SK-N-SH treated with all-trans-retinoic acid at 6 μM for 48 hours (cell line): Measurements from ENCODE around the gene ARRB1.

Experiments used
- ARNTL ChIP-seq: fragments of 450-650 bp; formaldehyde crosslinking; IDR thresholded peaks from 2 replicates; pipeline ENCODE4 v1.5.0; 2020; ENCODE audit warnings: low read depth, mild to moderate bottlenecking, moderate library complexity, borderline replicate concordance
- BACH2 ChIP-seq: fragments of 250-450 bp; sonication (Bioruptor Pico); IDR thresholded peaks from 2 replicates; pipeline ENCODE4 v1.9.0; 2021; ENCODE audit warnings: mild to moderate bottlenecking, borderline replicate concordance
- CREB5 ChIP-seq: fragments of 250-450 bp; sonication (Bioruptor Pico); IDR thresholded peaks from 2 replicates; pipeline ENCODE4 v1.5.1; 2020; ENCODE audit warnings: low read depth, mild to moderate bottlenecking, moderate library complexity
- CSDC2 ChIP-seq: fragments of 250-450 bp; sonication (Bioruptor Pico); IDR thresholded peaks from 2 replicates; pipeline ENCODE4 v1.5.0; 2020; ENCODE audit warnings: mild to moderate bottlenecking, moderate library complexity
- OSR1 ChIP-seq: fragments of 250-450 bp; sonication (Bioruptor Pico); IDR thresholded peaks from 2 replicates; pipeline ENCODE4 v1.8.0; 2022; ENCODE audit warnings: moderate library complexity, mild to moderate bottlenecking, inconsistent platforms
- PATZ1 ChIP-seq: fragments of 250-450 bp; sonication (Bioruptor Pico); IDR thresholded peaks from 2 replicates; pipeline ENCODE4 v1.8.0; 2020; ENCODE audit warnings: mild to moderate bottlenecking, moderate library complexity, borderline replicate concordance
- POU6F1 ChIP-seq: fragments of 250-450 bp; sonication (Bioruptor Pico); IDR thresholded peaks from 2 replicates; pipeline ENCODE4 v1.8.0; 2021; ENCODE audit warnings: low read depth, mild to moderate bottlenecking, moderate library complexity, borderline replicate concordance
- RARB ChIP-seq: fragments of 250-450 bp; sonication (Bioruptor Pico); IDR thresholded peaks from 2 replicates; pipeline ENCODE4 v1.8.0; 2021; ENCODE audit warnings: mild to moderate bottlenecking, moderate library complexity
- SNAI2 ChIP-seq: fragments of 250-450 bp; sonication (Bioruptor Pico); IDR thresholded peaks from 2 replicates; pipeline ENCODE4 v1.5.0; 2020; ENCODE audit warnings: mild to moderate bottlenecking, moderate library complexity
- TOX ChIP-seq: fragments of 250-450 bp; sonication (Bioruptor Pico); IDR thresholded peaks from 2 replicates; pipeline ENCODE4 v1.8.0; 2021; ENCODE audit warnings: mild to moderate bottlenecking, moderate library complexity, borderline replicate concordance
- TSHZ2 ChIP-seq: fragments of 250-450 bp; sonication (Bioruptor Pico); IDR thresholded peaks from 2 replicates; pipeline ENCODE4 v1.5.0; 2020; ENCODE audit warnings: mild to moderate bottlenecking, moderate library complexity
- ZFP30 ChIP-seq: fragments of 450-650 bp; formaldehyde crosslinking; IDR thresholded peaks from 2 replicates; pipeline ENCODE4 v1.5.0; 2022; ENCODE audit warnings: mild to moderate bottlenecking, moderate library complexity
- ZNF8 ChIP-seq: fragments of 450-650 bp; formaldehyde crosslinking; IDR thresholded peaks from 2 replicates; pipeline ENCODE4 v1.5.0; 2020; ENCODE audit warnings: mild to moderate bottlenecking, moderate library complexity

DNA sequence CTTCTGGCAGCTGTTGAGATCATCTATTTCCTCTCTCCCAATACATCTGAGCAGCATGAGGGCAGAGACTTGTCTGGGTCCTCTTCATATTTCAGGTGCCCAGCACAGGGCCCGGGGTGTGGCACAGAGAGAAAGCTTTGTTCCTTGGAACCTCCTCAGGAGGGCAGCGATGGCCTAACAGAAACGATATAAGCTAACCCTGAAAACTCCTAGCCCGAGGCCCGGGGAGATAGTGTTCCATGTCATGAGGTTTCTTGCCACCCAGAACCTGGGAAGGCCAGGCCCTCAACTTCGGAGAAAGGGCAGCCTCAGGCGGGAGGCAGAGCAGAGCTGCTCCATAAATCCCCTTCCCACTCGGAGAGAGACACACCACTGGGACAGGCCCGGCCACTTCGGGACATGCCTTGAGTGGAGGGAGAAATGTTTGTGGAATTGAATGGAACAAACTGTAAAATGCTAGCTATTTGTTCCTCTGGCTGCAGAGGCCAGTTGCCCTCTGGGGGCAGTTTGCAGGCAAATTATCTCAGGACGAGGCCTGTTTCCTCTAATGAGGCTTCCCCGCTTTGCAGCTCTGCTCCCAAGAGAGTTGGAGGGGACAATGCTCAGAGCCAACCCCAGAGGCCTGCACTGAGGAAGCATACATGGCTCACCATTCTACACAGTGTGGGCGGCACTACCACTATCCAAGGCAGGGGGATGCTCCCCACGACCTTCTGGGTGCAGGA, 11.6 kb downstream of the ARRB1 start:
- TF ChIP-seq RARB: no peak
- TF ChIP-seq OSR1 (CRISPR knock-in tag): no peak
- TF ChIP-seq CREB5 (CRISPR knock-in tag): no peak
- no peak for TF ChIP-seq PATZ1 (CRISPR knock-in tag)
- no peak for TF ChIP-seq POU6F1 (CRISPR knock-in tag)
- TF ChIP-seq TOX (CRISPR knock-in tag): no peak
- TF ChIP-seq BACH2 (CRISPR knock-in tag): no peak
- no peak for TF ChIP-seq CSDC2 (CRISPR knock-in tag)
- TF ChIP-seq ZFP30 (CRISPR knock-in tag): no peak
- no peak for TF ChIP-seq ARNTL (CRISPR knock-in tag)
- no peak for TF ChIP-seq TSHZ2 (CRISPR knock-in tag)
- no peak for TF ChIP-seq ZNF8 (CRISPR knock-in tag)
- no peak for TF ChIP-seq SNAI2 (CRISPR knock-in tag)
